HEK293 (cell line): ENCODE data around the gene AP1S1.

Experiments
- EGR2 ChIP-seq: fragments of 450-650 bp; formaldehyde crosslinking; IDR thresholded peaks from 2 replicates; pipeline ENCODE4 v1.5.1; 2016; ENCODE audit warnings: low read depth, missing biosample characterization, missing genetic modification characterization
- FEZF1 ChIP-seq: fragments of 450-650 bp; formaldehyde crosslinking; IDR thresholded peaks from 2 replicates; pipeline ENCODE4 v1.5.1; 2016; ENCODE audit warnings: missing biosample characterization, missing genetic modification characterization
- GFI1B ChIP-seq: fragments of 450-650 bp; formaldehyde crosslinking; IDR thresholded peaks from 2 replicates; pipeline ENCODE4 v1.5.1; 2016; ENCODE audit warnings: missing biosample characterization, missing genetic modification characterization
- SP7 ChIP-seq: fragments of 450-650 bp; formaldehyde crosslinking; IDR thresholded peaks from 2 replicates; pipeline ENCODE4 v1.5.1; 2016; ENCODE audit warnings: missing biosample characterization, missing genetic modification characterization
- ZBTB1 ChIP-seq: fragments of 450-650 bp; formaldehyde crosslinking; IDR thresholded peaks from 2 replicates; pipeline ENCODE4 v1.5.1; 2016; ENCODE audit warnings: missing biosample characterization, missing genetic modification characterization
- ZBTB17 ChIP-seq: fragments of 450-650 bp; formaldehyde crosslinking; IDR thresholded peaks from 2 replicates; pipeline ENCODE4 v1.5.1; 2016; ENCODE audit warnings: missing biosample characterization, missing genetic modification characterization
- ZFP69B ChIP-seq: fragments of 450-650 bp; formaldehyde crosslinking; IDR thresholded peaks from 2 replicates; pipeline ENCODE4 v1.5.1; 2016; ENCODE audit warnings: missing biosample characterization, missing genetic modification characterization
- ZIC2 ChIP-seq: fragments of 450-650 bp; formaldehyde crosslinking; IDR thresholded peaks from 2 replicates; pipeline ENCODE4 v1.5.1; 2016; ENCODE audit warnings: missing biosample characterization, missing genetic modification characterization
- ZNF121 ChIP-seq: fragments of 450-650 bp; formaldehyde crosslinking; IDR thresholded peaks from 2 replicates; pipeline ENCODE4 v1.5.1; 2016; ENCODE audit warnings: missing biosample characterization, missing genetic modification characterization
- ZNF239 ChIP-seq: fragments of 450-650 bp; formaldehyde crosslinking; IDR thresholded peaks from 2 replicates; pipeline ENCODE4 v1.5.1; 2016; ENCODE audit warnings: missing biosample characterization, missing genetic modification characterization
- ZNF366 ChIP-seq: fragments of 450-650 bp; formaldehyde crosslinking; conservative IDR thresholded peaks from 2 replicates; pipeline ENCODE4 v1.5.1; 2016; ENCODE audit warnings: missing biosample characterization, missing genetic modification characterization
- ZNF394 ChIP-seq: fragments of 450-650 bp; formaldehyde crosslinking; IDR thresholded peaks from 2 replicates; pipeline ENCODE4 v1.5.1; 2016; ENCODE audit warnings: missing biosample characterization, missing genetic modification characterization, mild to moderate bottlenecking, moderate library complexity, borderline replicate concordance
- ZNF514 ChIP-seq: fragments of 450-650 bp; formaldehyde crosslinking; IDR thresholded peaks from 2 replicates; pipeline ENCODE4 v1.5.1; 2016; ENCODE audit warnings: missing biosample characterization, missing genetic modification characterization
- ZNF521 ChIP-seq: fragments of 450-650 bp; formaldehyde crosslinking; IDR thresholded peaks from 2 replicates; pipeline ENCODE4 v1.5.1; 2017; ENCODE audit warnings: missing biosample characterization, mild to moderate bottlenecking, missing genetic modification characterization
- ZNF624 ChIP-seq: fragments of 450-650 bp; formaldehyde crosslinking; IDR thresholded peaks from 2 replicates; pipeline ENCODE4 v1.5.1; 2017; ENCODE audit warnings: missing biosample characterization, missing genetic modification characterization
- ZNF626 ChIP-seq: fragments of 450-650 bp; sonication (Bioruptor Pico); formaldehyde crosslinking; IDR thresholded peaks from 2 replicates; pipeline ENCODE4 v1.5.1; 2018; ENCODE audit warnings: missing biosample characterization, missing genetic modification characterization, inconsistent platforms
- TF ChIP-seq, protein P1 (sequence below): fragments of 450-650 bp; formaldehyde crosslinking; IDR thresholded peaks from 2 replicates; pipeline ENCODE4 v1.5.1; 2016; ENCODE audit warnings: missing biosample characterization, missing genetic modification characterization, low read depth
- TF ChIP-seq, protein P2 (sequence below): fragments of 450-650 bp; formaldehyde crosslinking; IDR thresholded peaks from 2 replicates; pipeline ENCODE4 v1.5.1; 2016; ENCODE audit warnings: missing biosample characterization, missing genetic modification characterization
- TF ChIP-seq, protein P3 (sequence below): fragments of 450-650 bp; formaldehyde crosslinking; IDR thresholded peaks from 2 replicates; pipeline ENCODE4 v1.5.1; 2016; ENCODE audit warnings: missing biosample characterization, missing genetic modification characterization
- TF ChIP-seq, protein P4 (sequence below): fragments of 450-650 bp; formaldehyde crosslinking; IDR thresholded peaks from 2 replicates; pipeline ENCODE4 v1.5.1; 2016; ENCODE audit warnings: missing biosample characterization, missing genetic modification characterization
- TF ChIP-seq, protein P5 (sequence below): fragments of 450-650 bp; formaldehyde crosslinking; IDR thresholded peaks from 2 replicates; pipeline ENCODE4 v1.5.1; 2016; ENCODE audit warnings: missing biosample characterization, missing genetic modification characterization
- TF ChIP-seq, protein P6 (sequence below): fragments of 450-650 bp; formaldehyde crosslinking; IDR thresholded peaks from 2 replicates; pipeline ENCODE4 v1.5.1; 2017; ENCODE audit warnings: missing biosample characterization, missing genetic modification characterization

The AP1S1 gene

DNA sequence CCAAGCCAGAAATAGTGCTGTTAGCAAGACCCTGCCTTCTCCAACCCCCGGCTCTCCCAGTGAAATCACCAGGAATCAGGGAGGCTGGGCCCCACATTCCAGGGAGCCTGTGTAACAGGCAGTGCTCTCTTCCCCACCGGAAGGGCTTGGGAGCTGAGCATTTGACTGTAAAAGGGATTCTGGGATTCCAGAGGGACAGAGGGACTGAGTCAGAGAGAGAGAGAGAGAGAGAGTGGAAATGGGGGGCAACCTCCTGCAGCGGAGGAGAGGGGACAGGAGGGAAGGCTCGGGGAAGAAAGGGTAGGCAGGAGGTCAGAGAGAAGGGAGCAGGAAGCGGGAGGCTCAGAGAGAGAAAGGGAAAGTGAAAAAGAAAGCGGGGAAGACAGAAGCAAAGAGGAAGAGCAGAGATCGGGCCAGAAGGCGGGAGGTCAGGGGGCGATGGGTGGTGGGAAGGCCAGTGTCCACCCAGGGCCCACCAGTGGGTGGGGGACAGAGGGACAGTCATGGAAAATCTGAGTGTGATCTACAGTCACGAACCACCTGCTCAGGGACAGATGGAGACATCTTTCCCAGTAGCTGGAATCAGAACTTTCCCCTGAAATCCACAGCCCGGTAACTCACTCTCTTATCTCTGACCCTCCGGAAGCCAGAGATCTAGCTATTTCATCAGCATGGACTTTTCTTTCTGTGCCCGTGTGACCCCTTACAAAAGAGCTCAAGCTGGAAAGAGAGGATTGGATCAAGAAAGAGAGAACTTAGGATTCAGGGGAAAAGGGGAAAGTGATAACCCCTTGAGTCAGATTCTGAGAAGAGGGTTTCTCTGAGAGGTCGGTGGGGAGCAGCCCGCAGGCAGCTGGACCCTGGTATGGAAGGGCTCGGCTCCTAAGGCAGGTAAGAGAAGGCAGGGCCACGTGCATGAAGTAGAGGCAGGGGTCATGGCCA is 32.0 kb upstream of the AP1S1 start (continued):
- TF ChIP-seq FEZF1 (tag by site-specific recombination) (no peak), GFI1B (tag by site-specific recombination) (no peak), ZNF514 (no peak), ZNF626 (no peak), ZNF121 (tag by site-specific recombination) (no peak), ZNF366 (tag by site-specific recombination) (peak; percentile 57), ZIC2 (tag by site-specific recombination) (peak; percentile 23; the same call in 1 of the 2 replicates), EGR2 (tag by site-specific recombination) (no peak), ZBTB17 (peak; percentile 36; the same call in 1 of the 2 replicates), ZBTB1 (no peak), ZNF624 (tag by site-specific recombination) (no peak), ZNF394 (tag by site-specific recombination) (no peak), ZNF239 (tag by site-specific recombination) (no peak), SP7 (tag by site-specific recombination) (no peak), ZNF521 (no peak), ZFP69B (tag by site-specific recombination) (peak; percentile 90)
- TF ChIP-seq, protein P1, sequence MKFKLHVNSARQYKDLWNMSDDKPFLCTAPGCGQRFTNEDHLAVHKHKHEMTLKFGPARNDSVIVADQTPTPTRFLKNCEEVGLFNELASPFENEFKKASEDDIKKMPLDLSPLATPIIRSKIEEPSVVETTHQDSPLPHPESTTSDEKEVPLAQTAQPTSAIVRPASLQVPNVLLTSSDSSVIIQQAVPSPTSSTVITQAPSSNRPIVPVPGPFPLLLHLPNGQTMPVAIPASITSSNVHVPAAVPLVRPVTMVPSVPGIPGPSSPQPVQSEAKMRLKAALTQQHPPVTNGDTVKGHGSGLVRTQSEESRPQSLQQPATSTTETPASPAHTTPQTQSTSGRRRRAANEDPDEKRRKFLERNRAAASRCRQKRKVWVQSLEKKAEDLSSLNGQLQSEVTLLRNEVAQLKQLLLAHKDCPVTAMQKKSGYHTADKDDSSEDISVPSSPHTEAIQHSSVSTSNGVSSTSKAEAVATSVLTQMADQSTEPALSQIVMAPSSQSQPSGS (tag by site-specific recombination) = no peak
- TF ChIP-seq, protein P2, sequence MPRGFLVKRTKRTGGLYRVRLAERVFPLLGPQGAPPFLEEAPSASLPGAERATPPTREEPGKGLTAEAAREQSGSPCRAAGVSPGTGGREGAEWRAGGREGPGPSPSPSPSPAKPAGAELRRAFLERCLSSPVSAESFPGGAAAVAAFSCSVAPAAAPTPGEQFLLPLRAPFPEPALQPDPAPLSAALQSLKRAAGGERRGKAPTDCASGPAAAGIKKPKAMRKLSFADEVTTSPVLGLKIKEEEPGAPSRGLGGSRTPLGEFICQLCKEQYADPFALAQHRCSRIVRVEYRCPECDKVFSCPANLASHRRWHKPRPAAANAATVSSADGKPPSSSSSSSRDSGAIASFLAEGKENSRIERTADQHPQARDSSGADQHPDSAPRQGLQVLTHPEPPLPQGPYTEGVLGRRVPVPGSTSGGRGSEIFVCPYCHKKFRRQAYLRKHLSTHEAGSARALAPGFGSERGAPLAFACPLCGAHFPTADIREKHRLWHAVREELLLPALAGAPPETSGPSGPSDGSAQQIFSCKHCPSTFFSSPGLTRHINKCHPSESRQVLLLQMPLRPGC (tag by site-specific recombination) = no peak
- TF ChIP-seq, protein P3, sequence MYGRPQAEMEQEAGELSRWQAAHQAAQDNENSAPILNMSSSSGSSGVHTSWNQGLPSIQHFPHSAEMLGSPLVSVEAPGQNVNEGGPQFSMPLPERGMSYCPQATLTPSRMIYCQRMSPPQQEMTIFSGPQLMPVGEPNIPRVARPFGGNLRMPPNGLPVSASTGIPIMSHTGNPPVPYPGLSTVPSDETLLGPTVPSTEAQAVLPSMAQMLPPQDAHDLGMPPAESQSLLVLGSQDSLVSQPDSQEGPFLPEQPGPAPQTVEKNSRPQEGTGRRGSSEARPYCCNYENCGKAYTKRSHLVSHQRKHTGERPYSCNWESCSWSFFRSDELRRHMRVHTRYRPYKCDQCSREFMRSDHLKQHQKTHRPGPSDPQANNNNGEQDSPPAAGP (tag by site-specific recombination) = no peak
- TF ChIP-seq, protein P4, sequence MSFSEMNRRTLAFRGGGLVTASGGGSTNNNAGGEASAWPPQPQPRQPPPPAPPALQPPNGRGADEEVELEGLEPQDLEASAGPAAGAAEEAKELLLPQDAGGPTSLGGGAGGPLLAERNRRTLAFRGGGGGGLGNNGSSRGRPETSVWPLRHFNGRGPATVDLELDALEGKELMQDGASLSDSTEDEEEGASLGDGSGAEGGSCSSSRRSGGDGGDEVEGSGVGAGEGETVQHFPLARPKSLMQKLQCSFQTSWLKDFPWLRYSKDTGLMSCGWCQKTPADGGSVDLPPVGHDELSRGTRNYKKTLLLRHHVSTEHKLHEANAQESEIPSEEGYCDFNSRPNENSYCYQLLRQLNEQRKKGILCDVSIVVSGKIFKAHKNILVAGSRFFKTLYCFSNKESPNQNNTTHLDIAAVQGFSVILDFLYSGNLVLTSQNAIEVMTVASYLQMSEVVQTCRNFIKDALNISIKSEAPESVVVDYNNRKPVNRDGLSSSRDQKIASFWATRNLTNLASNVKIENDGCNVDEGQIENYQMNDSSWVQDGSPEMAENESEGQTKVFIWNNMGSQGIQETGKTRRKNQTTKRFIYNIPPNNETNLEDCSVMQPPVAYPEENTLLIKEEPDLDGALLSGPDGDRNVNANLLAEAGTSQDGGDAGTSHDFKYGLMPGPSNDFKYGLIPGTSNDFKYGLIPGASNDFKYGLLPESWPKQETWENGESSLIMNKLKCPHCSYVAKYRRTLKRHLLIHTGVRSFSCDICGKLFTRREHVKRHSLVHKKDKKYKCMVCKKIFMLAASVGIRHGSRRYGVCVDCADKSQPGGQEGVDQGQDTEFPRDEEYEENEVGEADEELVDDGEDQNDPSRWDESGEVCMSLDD (tag by site-specific recombination) = no peak
- TF ChIP-seq, protein P5, sequence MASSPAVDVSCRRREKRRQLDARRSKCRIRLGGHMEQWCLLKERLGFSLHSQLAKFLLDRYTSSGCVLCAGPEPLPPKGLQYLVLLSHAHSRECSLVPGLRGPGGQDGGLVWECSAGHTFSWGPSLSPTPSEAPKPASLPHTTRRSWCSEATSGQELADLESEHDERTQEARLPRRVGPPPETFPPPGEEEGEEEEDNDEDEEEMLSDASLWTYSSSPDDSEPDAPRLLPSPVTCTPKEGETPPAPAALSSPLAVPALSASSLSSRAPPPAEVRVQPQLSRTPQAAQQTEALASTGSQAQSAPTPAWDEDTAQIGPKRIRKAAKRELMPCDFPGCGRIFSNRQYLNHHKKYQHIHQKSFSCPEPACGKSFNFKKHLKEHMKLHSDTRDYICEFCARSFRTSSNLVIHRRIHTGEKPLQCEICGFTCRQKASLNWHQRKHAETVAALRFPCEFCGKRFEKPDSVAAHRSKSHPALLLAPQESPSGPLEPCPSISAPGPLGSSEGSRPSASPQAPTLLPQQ (tag by site-specific recombination) = peak; percentile 94
- TF ChIP-seq, protein P6, sequence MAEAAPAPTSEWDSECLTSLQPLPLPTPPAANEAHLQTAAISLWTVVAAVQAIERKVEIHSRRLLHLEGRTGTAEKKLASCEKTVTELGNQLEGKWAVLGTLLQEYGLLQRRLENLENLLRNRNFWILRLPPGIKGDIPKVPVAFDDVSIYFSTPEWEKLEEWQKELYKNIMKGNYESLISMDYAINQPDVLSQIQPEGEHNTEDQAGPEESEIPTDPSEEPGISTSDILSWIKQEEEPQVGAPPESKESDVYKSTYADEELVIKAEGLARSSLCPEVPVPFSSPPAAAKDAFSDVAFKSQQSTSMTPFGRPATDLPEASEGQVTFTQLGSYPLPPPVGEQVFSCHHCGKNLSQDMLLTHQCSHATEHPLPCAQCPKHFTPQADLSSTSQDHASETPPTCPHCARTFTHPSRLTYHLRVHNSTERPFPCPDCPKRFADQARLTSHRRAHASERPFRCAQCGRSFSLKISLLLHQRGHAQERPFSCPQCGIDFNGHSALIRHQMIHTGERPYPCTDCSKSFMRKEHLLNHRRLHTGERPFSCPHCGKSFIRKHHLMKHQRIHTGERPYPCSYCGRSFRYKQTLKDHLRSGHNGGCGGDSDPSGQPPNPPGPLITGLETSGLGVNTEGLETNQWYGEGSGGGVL = peak; percentile 87
- TF ChIP-seq, all 188 proteins: peak for 11
